GM18502 (cell line): Measurements from ENCODE around the gene IRF8.

Experiments
- ATAC-seq: cut with Tn5 transposase; IDR thresholded peaks from one replicate; pipeline ENCODE4 v1.9.1; 2021; ENCODE audit warnings: mild to moderate bottlenecking; ENCODE audit not compliant: unreplicated experiment, poor library complexity

Gene IRF8

GRCh38 chr16:85911251-85911930 lies 12.4 kb downstream of the IRF8 start:
- ATAC-seq: no peak

GRCh38 chr16:85912211-85912974 lies 13.4 kb downstream of the IRF8 start:
- ATAC-seq: no peak

DNA sequence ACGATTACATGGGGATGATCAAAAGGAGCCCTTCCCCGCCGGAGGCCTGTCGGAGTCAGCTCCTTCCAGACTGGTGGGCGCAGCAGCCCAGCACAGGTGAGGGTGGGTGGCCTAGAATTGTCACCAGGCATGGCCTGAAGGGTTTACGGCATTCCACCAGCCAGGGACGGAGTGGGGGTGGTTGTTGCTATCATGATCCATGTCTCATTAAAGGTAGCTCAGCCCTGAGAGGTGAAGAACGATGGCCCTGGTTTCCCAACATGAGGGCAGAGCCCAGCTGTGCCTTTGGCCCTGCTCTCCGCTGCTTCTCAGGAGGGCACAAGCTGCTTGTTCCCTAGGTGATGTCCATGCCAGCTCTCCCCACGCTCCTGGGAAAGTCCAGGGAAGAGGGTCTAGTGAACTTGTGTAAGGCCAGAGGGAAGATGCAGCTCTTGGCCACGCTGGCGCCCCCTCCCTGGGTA lies 14.2 kb downstream of the IRF8 start:
- no peak for ATAC-seq

DNA sequence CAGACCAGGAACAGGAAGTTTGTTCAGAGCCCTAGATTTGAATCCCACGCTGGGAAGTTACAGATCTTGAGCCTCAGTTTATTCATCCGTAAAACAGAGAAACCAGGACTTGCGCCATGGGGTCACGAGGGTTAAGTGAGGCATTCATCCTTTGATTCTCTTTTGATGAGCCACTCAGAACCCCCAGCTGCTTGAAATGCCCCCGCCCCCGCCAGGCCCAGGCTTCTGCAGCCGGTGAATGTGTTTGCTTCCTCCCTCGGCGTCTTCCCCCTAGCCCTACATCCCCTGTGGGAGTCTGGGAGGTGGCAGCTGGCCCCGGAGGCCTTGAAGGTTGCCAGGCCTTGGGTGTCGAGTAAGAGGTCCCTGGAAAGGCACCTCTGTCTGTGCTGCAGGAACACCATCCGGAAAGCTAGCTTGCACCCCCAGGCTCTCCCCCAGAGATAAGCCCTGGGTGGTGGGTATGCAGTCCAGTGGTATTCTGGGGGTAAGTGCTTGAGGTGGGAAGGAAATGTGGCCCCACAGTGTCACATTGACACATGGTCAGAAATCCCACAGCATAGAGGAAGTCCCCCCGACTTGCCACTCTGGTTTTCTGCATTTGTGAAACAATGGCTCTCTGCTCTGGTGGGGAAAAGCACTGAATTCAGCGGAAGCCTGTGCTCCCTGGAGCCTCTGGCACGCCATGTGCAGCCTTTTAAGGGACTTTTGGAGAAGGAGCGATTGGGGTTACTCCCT lies 14.9 kb downstream of the IRF8 start:
- ATAC-seq: no peak

DNA sequence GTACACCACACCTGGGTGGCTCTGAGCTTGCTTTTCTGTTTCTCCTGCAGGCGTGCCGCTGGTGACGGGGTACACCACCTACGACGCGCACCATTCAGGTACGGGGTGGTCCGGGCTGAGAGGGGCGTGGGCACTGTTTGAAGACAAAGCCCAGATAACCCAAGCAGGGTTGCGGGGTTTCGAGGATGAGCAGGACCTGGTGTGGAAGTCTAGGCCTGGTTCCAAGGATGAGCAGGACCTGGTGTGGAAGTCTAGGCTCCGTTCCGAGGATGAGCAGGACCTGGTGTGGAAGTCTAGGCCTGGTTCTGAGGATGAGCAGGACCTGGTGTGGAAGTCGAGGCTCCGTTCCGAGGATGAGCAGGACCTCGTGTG lies 15.4 kb downstream of the IRF8 start:
- ATAC-seq: no peak

DNA sequence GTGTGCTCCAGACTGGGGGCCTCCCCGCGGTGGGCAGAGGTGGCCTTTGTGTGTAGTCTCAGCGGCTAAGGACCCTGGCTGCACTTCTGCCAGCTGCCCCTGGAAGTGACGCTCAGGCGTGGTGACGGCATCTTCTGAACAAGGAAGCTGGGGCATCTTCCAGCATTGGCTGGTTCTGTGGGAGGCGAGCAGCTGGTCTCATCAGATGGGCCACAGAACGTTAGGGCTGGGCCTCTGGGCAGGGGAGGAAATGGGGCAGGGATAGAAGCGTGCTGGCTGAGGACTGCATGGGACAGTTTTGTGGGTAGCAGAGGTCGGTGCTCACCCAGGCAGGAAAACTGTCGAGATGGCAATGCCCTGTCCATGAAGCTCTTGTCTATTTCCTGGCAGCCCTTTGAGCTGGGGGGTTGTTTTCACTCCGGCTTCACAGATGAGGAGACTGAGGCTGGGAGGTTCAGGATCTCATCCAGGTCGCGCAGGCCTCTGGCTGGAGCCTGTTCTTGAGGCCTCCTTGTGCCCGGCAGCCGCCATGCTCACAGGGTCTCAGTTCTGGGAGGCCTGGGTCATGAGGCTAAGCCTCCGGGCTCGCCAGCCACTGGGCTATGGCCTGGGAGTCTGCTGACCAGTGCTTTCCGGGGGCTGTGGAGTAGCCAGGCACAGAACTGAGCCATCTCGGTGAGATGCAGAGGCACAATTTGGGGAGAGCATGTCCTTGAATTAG lies 16.3 kb downstream of the IRF8 start:
- no peak for ATAC-seq

DNA sequence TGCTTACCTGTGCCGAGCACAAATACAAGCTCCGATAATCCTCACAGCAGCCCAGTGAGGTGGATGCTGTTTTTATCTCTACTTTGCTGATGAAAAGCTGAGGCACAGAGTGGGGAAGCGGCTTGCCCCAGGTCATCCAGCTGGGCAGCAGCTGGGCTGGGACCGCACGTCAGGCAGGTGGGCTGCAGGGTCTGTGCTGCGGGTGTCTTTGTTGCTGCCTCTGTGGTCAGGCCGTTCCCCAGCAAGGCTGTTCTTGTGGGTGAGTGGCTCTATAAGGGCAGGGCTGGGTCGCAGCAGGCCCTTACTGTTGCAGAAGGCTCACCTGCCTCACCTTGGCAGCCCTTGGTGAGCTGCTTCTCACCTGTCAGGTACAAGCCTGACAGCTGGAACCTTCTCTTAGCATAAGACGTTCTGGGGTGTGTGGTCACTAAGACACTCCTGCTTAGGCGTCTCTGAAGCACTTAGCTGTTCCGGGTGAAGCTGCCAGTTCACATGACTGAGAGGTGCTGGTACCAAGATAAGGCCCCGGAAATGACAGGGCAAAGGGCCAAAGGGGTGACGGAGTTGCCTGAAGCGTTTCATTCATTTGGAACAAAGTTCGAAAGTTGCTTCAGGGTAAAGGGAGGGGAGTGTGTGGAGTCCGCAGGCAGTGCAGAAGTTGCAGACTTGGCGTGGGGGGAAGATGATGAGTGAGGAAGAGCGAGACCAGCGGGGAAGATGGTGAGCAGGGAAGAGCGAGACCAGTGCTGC lies 17.4 kb downstream of the IRF8 start:
- ATAC-seq: no peak

- ATAC-seq: no peak
Observed at GRCh38 chr16:85917012-85917411, 18.1 kb downstream of the IRF8 start.

DNA sequence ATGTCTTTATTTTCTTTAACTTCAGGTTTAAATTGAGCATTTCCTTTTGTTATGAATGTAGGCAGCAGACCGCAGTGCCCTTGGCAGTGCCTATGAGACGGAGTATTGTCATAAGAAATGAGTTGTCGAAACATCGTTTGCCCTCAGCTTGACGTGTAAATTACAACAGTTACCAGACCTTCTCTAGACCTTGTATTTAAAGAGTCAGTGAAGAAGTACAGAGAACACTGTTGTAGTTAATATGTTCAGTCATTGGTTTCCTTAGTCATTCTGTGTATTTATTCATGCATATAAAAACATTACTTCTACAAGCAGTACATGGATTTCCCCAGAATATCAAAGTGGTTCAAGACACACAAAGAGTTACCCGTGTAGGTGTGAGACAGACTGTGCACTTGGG lies 19.0 kb downstream of the IRF8 start:
- no peak for ATAC-seq

- ATAC-seq: no peak
Observed at GRCh38 chr16:85918436-85918835, 19.5 kb downstream of the IRF8 start.

DNA sequence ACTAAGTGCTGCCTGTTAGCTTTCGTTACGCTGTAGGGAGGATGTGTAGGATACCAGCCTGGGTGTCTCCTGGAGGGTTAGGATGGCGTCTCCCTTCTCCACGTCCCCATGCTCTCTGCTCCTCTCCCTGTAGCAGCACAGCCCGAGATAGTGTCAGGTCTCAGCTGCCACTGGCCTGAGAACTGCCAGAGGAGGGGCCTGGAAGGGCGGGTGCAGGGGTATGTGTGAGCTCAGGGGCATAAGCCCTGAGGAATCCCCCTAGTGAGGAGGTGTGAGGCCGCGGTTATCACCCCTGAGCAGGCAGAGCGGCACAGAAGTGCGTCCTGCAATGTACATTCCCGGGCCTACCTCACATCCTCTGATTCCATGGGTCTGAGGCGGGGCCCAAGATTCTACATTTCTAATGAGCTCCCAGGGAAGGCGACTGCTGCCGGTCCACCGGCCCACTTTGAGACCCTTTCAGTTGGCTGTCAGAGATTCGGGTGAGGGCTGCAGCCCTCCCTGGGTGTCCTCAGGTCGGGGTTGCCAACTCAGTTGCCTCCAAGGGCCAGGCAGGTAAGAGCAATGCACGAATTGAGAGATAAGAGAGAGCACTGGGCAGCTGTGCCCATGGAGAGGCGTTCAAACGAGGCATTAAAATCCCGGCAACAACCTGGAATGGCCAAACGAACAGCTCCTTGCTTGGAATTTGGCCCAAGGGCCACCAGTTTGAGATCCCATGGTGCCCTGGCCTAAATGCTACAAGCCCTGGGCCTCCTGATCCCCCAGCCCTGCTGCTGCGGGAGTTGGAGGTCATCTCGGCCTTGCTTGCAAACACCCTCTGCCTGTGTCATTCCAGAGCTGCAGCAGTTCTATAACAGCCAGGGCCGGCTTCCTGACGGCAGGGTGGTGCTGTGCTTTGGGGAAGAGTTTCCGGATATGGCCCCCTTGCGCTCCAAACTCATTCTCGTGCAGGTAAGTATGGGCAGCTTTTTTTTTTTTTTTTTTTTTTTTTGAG lies 20.6 kb downstream of the IRF8 start:
- ATAC-seq: no peak

GRCh38 chr16:85921026-85921425 lies 22.1 kb downstream of the IRF8 start:
- no peak for ATAC-seq

- ATAC-seq: no peak
Observed at GRCh38 chr16:85923153-85924021, 24.4 kb downstream of the IRF8 start.

GRCh38 chr16:85924675-85925074 lies 25.7 kb downstream of the IRF8 start:
- ATAC-seq: no peak

GRCh38 chr16:85926370-85926769 lies 27.4 kb downstream of the IRF8 start:
- ATAC-seq: no peak

- ATAC-seq: no peak
Observed at GRCh38 chr16:85927371-85927770, 28.4 kb downstream of the IRF8 start.

DNA sequence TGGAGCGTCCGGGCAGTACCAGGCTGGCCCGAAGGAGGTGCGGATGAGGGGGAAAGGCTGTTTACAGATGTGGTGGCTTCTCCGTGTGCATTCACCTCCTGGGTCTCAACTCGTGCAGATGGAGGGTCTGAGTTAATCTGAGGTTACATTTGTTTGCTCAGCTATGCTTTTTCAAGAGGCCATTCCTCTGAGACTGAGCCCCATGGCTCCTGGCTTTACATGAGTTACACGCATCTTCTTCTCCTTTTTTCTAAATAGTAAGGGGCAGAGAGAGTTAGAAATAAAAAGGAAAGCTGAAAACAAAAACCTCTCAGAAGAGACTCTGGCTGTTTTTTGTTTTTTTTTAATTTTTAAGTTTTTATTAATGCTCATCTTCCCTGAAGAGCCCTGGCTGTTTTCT lies 29.0 kb downstream of the IRF8 start:
- ATAC-seq: no peak

GRCh38 chr16:85928401-85928820 lies 29.4 kb downstream of the IRF8 start:
- no peak for ATAC-seq
